ENCODE measurements around the gene RAD52. TPM values are rescaled to one million over a fixed set of nuclear protein-coding genes. Genes with fewer than 3 reads are reported as not detected.

The RAD52 gene
- total and polyA plus RNA-seq, 4 donors, result 3.7 to 14.2 (median 6.7) TPM

DNA sequence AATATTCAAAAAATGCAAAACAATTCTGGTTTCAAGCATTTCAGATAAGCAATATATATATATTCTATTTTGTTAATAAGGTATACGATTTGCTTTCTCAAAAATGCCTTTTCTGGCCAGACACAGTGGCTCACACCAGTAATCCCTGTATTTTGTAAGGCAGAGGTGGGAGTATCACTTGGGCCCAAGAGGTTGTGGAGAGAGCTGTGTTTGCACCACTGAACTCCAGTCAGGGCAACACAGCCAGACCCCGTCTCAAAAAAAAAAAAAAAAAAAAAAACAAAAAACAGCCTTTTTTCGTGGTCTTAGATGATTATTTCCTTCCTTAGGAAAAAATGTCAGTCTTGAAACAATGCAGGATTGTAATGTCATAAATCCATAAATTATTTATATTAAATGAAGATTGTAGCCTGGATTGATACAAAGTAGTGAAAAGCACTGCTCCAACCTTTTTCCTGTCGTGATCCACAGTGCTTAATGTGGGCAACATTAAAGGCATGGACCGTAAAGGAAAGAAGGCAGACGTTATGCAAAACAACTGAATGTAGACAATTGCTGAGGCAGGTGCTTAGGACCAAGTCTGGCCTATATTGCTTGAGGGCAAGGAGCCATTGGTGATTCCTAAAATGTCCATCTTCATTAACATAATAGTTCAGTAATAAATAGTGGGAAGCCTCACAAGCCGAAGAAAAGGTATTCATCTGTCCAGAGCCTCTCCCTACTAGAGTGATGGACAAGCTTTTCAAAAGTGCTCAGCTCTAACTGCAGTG is 36.8 kb downstream of the RAD52 start (continued):
- TF ChIP-seq, protein P1, sequence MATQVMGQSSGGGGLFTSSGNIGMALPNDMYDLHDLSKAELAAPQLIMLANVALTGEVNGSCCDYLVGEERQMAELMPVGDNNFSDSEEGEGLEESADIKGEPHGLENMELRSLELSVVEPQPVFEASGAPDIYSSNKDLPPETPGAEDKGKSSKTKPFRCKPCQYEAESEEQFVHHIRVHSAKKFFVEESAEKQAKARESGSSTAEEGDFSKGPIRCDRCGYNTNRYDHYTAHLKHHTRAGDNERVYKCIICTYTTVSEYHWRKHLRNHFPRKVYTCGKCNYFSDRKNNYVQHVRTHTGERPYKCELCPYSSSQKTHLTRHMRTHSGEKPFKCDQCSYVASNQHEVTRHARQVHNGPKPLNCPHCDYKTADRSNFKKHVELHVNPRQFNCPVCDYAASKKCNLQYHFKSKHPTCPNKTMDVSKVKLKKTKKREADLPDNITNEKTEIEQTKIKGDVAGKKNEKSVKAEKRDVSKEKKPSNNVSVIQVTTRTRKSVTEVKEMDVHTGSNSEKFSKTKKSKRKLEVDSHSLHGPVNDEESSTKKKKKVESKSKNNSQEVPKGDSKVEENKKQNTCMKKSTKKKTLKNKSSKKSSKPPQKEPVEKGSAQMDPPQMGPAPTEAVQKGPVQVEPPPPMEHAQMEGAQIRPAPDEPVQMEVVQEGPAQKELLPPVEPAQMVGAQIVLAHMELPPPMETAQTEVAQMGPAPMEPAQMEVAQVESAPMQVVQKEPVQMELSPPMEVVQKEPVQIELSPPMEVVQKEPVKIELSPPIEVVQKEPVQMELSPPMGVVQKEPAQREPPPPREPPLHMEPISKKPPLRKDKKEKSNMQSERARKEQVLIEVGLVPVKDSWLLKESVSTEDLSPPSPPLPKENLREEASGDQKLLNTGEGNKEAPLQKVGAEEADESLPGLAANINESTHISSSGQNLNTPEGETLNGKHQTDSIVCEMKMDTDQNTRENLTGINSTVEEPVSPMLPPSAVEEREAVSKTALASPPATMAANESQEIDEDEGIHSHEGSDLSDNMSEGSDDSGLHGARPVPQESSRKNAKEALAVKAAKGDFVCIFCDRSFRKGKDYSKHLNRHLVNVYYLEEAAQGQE (IDR thresholded peaks at IDR 0.05), result no peak

DNA sequence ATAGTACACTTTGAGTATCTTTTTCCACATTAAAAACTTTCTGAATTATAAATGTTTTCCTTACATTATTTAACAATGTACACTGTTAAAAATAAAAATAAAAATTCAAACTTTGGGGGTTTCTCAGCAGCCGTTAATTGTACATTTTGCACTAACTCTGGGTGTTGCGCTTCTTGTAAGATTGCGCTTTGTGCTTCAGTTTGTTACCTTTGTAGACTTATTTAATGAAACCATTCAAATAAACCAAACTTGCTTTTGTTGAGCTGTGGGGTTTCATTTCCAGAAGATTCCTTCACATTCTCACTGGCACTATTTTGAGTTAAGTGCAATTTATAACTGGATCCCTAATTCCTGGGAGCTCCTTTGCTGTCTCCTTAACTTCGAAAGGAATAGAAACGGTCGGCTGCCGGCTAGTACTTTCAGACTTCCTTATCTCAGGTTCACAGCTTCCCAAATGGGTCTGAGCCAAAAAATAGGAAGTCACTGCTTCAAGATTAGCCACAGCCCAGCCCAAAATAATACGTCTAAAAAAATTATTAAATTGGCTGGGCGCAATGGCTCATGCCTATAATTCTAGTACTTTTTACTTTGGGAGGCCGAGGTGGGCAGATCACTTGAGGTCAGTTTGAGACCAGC is 38.2 kb downstream of the RAD52 start:
- Histone ChIP-seq H3K27ac (ENCODE audit: low read depth in 1 of 2, low read length in 2 of 2) (no peak overlapping the region), H3K9ac (ENCODE audit: low read depth in 1 of 2, low read length in 2 of 2) (no peak overlapping the region), H3K36me3 (ENCODE audit: control insufficient read depth in 4 of 4, insufficient read depth in 3 of 4, low read depth in 1 of 4, low read length in 3 of 4) (peaks cover 11 to 63% (median 44%) of the 10 kb centered on the region in 4 donors), H3K27me3 (ENCODE audit: control insufficient read depth in 4 of 4, insufficient read depth in 4 of 4, low read length in 3 of 4) (no peaks in the 10 kb centered on the region), H3K4me3 (ENCODE audit: low read depth in 1 of 3, low read length in 3 of 3) (no peak overlapping the region), H3K9me3 (ENCODE audit: control insufficient read depth in 4 of 4, low read length in 3 of 4) (no peaks in the 10 kb centered on the region), H3K4me1 (ENCODE audit: control insufficient read depth in 4 of 4, insufficient read depth in 4 of 4, low read length in 3 of 4) (peaks cover 0 to 2% (median 0%) of the 10 kb centered on the region in 4 donors)
- TF ChIP-seq JUND (IDR thresholded peaks at IDR 0.05), result no peak
- no peak for TF ChIP-seq YY1 (IDR thresholded peaks at IDR 0.05)
- TF ChIP-seq HNF4A (conservative IDR thresholded peaks at IDR 0.05), result no peak
- TF ChIP-seq, protein P2, sequence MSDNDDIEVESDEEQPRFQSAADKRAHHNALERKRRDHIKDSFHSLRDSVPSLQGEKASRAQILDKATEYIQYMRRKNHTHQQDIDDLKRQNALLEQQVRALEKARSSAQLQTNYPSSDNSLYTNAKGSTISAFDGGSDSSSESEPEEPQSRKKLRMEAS (IDR thresholded peaks at IDR 0.05), result no peak
- no peak for TF ChIP-seq RXRA (IDR thresholded peaks at IDR 0.05)
- TF ChIP-seq, protein P3, sequence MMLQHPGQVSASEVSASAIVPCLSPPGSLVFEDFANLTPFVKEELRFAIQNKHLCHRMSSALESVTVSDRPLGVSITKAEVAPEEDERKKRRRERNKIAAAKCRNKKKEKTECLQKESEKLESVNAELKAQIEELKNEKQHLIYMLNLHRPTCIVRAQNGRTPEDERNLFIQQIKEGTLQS (IDR thresholded peaks at IDR 0.05), result no peak
- TF ChIP-seq EGR1 (IDR thresholded peaks at IDR 0.05; ENCODE audit: low read depth in 2 of 2), result no peak
- no peak for TF ChIP-seq FOXA2 (IDR thresholded peaks at IDR 0.05)
- TF ChIP-seq RAD21 (IDR thresholded peaks at IDR 0.05), result no peak
- no peak for TF ChIP-seq NR2F2 (IDR thresholded peaks at IDR 0.05)
- TF ChIP-seq FOXA1 (IDR thresholded peaks at IDR 0.05), result no peak
- no peak for TF ChIP-seq GABPA (IDR thresholded peaks at IDR 0.05 in 1 of 2, conservative IDR thresholded peaks at IDR 0.05 in 1 of 2)
- TF ChIP-seq, protein P1 (IDR thresholded peaks at IDR 0.05), result no peak
- TF ChIP-seq HNF4G (IDR thresholded peaks at IDR 0.05), result no peak
- no peak for TF ChIP-seq TAF1 (conservative IDR thresholded peaks at IDR 0.05)
- no peak for TF ChIP-seq SP1 (IDR thresholded peaks at IDR 0.05)
- TF ChIP-seq, protein P4, sequence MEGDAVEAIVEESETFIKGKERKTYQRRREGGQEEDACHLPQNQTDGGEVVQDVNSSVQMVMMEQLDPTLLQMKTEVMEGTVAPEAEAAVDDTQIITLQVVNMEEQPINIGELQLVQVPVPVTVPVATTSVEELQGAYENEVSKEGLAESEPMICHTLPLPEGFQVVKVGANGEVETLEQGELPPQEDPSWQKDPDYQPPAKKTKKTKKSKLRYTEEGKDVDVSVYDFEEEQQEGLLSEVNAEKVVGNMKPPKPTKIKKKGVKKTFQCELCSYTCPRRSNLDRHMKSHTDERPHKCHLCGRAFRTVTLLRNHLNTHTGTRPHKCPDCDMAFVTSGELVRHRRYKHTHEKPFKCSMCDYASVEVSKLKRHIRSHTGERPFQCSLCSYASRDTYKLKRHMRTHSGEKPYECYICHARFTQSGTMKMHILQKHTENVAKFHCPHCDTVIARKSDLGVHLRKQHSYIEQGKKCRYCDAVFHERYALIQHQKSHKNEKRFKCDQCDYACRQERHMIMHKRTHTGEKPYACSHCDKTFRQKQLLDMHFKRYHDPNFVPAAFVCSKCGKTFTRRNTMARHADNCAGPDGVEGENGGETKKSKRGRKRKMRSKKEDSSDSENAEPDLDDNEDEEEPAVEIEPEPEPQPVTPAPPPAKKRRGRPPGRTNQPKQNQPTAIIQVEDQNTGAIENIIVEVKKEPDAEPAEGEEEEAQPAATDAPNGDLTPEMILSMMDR (IDR thresholded peaks at IDR 0.05; ENCODE audit: low read depth, low read length, missing input control), result no peak
- TF ChIP-seq, protein P5, sequence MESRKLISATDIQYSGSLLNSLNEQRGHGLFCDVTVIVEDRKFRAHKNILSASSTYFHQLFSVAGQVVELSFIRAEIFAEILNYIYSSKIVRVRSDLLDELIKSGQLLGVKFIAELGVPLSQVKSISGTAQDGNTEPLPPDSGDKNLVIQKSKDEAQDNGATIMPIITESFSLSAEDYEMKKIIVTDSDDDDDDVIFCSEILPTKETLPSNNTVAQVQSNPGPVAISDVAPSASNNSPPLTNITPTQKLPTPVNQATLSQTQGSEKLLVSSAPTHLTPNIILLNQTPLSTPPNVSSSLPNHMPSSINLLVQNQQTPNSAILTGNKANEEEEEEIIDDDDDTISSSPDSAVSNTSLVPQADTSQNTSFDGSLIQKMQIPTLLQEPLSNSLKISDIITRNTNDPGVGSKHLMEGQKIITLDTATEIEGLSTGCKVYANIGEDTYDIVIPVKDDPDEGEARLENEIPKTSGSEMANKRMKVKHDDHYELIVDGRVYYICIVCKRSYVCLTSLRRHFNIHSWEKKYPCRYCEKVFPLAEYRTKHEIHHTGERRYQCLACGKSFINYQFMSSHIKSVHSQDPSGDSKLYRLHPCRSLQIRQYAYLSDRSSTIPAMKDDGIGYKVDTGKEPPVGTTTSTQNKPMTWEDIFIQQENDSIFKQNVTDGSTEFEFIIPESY (IDR thresholded peaks at IDR 0.05), result no peak
- 76% methylated on average over 10 of the region's 10 CpGs for WGBS
- peak; percentile 53 for DNase-seq (ENCODE audit: low spot score)

Measured in liver (tissue), 9 donors.